SK-N-SH treated with all-trans-retinoic acid at 6 μM for 48 hours (cell line): ENCODE data around the gene TAS2R60.

ENCODE experiments used
- ATAC-seq: fragments of 200-7000 bp; cut with Tn5 transposase; 3 replicates; pipeline ENCODE4 v1.9.1; 2020; ENCODE audit warnings: mild to moderate bottlenecking, moderate library complexity
- ARNTL ChIP-seq: fragments of 450-650 bp; formaldehyde crosslinking; IDR thresholded peaks from 2 replicates; pipeline ENCODE4 v1.5.0; 2020; ENCODE audit warnings: low read depth, mild to moderate bottlenecking, moderate library complexity, borderline replicate concordance
- BACH2 ChIP-seq: fragments of 250-450 bp; sonication (Bioruptor Pico); IDR thresholded peaks from 2 replicates; pipeline ENCODE4 v1.9.0; 2021; ENCODE audit warnings: mild to moderate bottlenecking, borderline replicate concordance
- CREB5 ChIP-seq: fragments of 250-450 bp; sonication (Bioruptor Pico); IDR thresholded peaks from 2 replicates; pipeline ENCODE4 v1.5.1; 2020; ENCODE audit warnings: low read depth, mild to moderate bottlenecking, moderate library complexity
- CSDC2 ChIP-seq: fragments of 250-450 bp; sonication (Bioruptor Pico); IDR thresholded peaks from 2 replicates; pipeline ENCODE4 v1.5.0; 2020; ENCODE audit warnings: mild to moderate bottlenecking, moderate library complexity
- CSRNP3 ChIP-seq: fragments of 250-450 bp; sonication (Bioruptor Pico); IDR thresholded peaks from 2 replicates; pipeline ENCODE4 v1.5.1; 2021; ENCODE audit warnings: mild to moderate bottlenecking, moderate library complexity
- ISL1 ChIP-seq: fragments of 250-450 bp; sonication (Bioruptor Pico); IDR thresholded peaks from 2 replicates; pipeline ENCODE4 v2.1.2; 2022; ENCODE audit warnings: mild to moderate bottlenecking, moderate library complexity
- OSR1 ChIP-seq: fragments of 250-450 bp; sonication (Bioruptor Pico); IDR thresholded peaks from 2 replicates; pipeline ENCODE4 v1.8.0; 2022; ENCODE audit warnings: moderate library complexity, mild to moderate bottlenecking, inconsistent platforms
- PPARA ChIP-seq: fragments of 250-450 bp; sonication (Bioruptor Pico); IDR thresholded peaks from 2 replicates; pipeline ENCODE4 v1.5.0; 2020; ENCODE audit warnings: mild to moderate bottlenecking, borderline replicate concordance
- RARB ChIP-seq: fragments of 250-450 bp; sonication (Bioruptor Pico); IDR thresholded peaks from 2 replicates; pipeline ENCODE4 v1.8.0; 2021; ENCODE audit warnings: mild to moderate bottlenecking, moderate library complexity
- TCF4 ChIP-seq: fragments of 250-450 bp; sonication (Bioruptor Pico); IDR thresholded peaks from 2 replicates; pipeline ENCODE4 v1.8.0; 2021; ENCODE audit warnings: mild to moderate bottlenecking, moderate library complexity, borderline replicate concordance
- TOX ChIP-seq: fragments of 250-450 bp; sonication (Bioruptor Pico); IDR thresholded peaks from 2 replicates; pipeline ENCODE4 v1.8.0; 2021; ENCODE audit warnings: mild to moderate bottlenecking, moderate library complexity, borderline replicate concordance
- TSHZ2 ChIP-seq: fragments of 250-450 bp; sonication (Bioruptor Pico); IDR thresholded peaks from 2 replicates; pipeline ENCODE4 v1.5.0; 2020; ENCODE audit warnings: mild to moderate bottlenecking, moderate library complexity
- ZC3H10 ChIP-seq: fragments of 250-450 bp; sonication (Bioruptor Pico); IDR thresholded peaks from 2 replicates; pipeline ENCODE4 v1.5.1; 2021; ENCODE audit warnings: mild to moderate bottlenecking, moderate library complexity
- ZFP3 ChIP-seq: fragments of 250-450 bp; sonication (Bioruptor Pico); IDR thresholded peaks from 2 replicates; pipeline ENCODE4 v1.5.0; 2020; ENCODE audit warnings: mild to moderate bottlenecking, moderate library complexity
- ZFP30 ChIP-seq: fragments of 450-650 bp; formaldehyde crosslinking; IDR thresholded peaks from 2 replicates; pipeline ENCODE4 v1.5.0; 2022; ENCODE audit warnings: mild to moderate bottlenecking, moderate library complexity
- ZNF8 ChIP-seq: fragments of 450-650 bp; formaldehyde crosslinking; IDR thresholded peaks from 2 replicates; pipeline ENCODE4 v1.5.0; 2020; ENCODE audit warnings: mild to moderate bottlenecking, moderate library complexity
- TF ChIP-seq, protein P1 (sequence below): fragments of 250-450 bp; sonication (Bioruptor Pico); IDR thresholded peaks from 2 replicates; pipeline ENCODE4 v1.8.0; 2021; ENCODE audit warnings: low read depth, mild to moderate bottlenecking, moderate library complexity, borderline replicate concordance

TAS2R60 gene

DNA sequence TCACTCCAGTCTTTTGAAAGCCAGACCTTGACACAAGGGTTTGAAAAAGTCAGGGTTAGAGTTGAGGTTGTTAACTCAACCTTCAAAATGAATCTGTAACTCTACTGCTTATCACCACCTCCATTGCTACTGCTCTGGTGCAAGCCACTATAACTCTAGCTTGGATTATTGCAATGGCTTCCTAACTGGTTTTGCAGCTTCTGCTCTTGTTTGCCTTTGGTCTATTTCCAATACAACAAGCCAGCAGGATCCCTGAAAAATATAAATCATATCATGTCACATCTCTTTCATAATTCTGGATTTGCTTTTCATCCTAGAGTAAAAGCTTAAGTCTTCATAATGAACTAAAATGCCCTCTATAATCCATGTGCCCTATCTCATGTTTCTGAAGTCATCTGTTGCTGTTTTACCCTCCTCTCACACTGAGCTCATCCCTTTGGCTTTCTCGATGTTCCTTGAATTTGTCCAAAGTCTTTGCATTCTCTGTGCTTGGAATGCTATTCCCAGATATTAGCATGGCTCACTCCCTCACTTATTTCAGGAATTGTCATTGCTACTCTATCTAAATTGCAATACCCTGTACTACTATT lies 10.9 kb downstream of the TAS2R60 start:
- TF ChIP-seq TSHZ2 (CRISPR knock-in tag) (no peak), ARNTL (CRISPR knock-in tag) (no peak), ZC3H10 (CRISPR knock-in tag) (no peak), ZFP3 (CRISPR knock-in tag) (no peak), TCF4 (CRISPR knock-in tag) (no peak), CREB5 (CRISPR knock-in tag) (no peak), ZFP30 (CRISPR knock-in tag) (no peak)
- TF ChIP-seq, protein P1, sequence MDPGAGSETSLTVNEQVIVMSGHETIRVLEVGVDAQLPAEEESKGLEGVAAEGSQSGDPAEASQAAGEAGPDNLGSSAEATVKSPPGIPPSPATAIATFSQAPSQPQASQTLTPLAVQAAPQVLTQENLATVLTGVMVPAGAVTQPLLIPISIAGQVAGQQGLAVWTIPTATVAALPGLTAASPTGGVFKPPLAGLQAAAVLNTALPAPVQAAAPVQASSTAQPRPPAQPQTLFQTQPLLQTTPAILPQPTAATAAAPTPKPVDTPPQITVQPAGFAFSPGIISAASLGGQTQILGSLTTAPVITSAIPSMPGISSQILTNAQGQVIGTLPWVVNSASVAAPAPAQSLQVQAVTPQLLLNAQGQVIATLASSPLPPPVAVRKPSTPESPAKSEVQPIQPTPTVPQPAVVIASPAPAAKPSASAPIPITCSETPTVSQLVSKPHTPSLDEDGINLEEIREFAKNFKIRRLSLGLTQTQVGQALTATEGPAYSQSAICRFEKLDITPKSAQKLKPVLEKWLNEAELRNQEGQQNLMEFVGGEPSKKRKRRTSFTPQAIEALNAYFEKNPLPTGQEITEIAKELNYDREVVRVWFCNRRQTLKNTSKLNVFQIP (CRISPR knock-in tag): no peak
- ATAC-seq: peak; percentile 51

DNA sequence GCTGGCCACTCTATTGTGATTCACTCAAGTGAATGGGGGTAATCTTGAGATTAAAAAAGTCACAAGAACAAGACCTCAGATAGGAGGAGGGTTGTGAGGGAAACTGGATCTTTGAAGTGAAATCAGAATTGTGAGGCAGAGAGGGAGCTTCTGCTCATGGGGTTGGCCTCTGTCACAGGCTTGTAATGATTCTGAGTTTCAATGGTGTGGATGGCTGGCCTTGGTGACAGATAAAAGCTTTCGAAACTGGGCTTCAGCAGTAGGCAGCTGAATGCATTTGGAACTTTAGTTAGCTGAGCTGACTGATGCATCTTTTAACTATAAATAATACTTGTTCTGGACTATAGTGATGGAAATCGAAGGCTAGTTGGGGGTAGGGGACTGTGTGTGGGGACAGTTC lies 12.2 kb downstream of the TAS2R60 start:
- TF ChIP-seq ZC3H10 (CRISPR knock-in tag): no peak
- TF ChIP-seq CREB5 (CRISPR knock-in tag): no peak
- no peak for TF ChIP-seq TSHZ2 (CRISPR knock-in tag)
- no peak for TF ChIP-seq ZNF8 (CRISPR knock-in tag)
- no peak for TF ChIP-seq ISL1 (CRISPR knock-in tag)
- TF ChIP-seq TCF4 (CRISPR knock-in tag): no peak
- TF ChIP-seq PPARA (CRISPR knock-in tag): no peak
- TF ChIP-seq BACH2 (CRISPR knock-in tag): no peak
- TF ChIP-seq CSDC2 (CRISPR knock-in tag): no peak
- TF ChIP-seq RARB (CRISPR knock-in tag): no peak
- no peak for TF ChIP-seq OSR1 (CRISPR knock-in tag)
- TF ChIP-seq CSRNP3 (CRISPR knock-in tag): no peak
- TF ChIP-seq, protein P1 (CRISPR knock-in tag): no peak
- no peak for TF ChIP-seq TOX (CRISPR knock-in tag)
- no peak for TF ChIP-seq ARNTL (CRISPR knock-in tag)
- no peak for ATAC-seq
